ENCODE measurements around the gene EMC1. TPM values are rescaled to one million over a fixed set of nuclear protein-coding genes. Genes with fewer than 3 reads are reported as not detected.
"Not testable (repeated sequence)": the region's sequence is repeated elsewhere in the genome, so short reads cannot be mapped to it uniquely, and the experiment has no call there.

EMC1 gene
- total RNA-seq = 40.4 and 41.2 TPM in 2 replicates

- intact Hi-C loops (cut with micrococcal nuclease) = loop anchor here (1.0 to 2.0 kb wide), 4 partner anchors 41 to 401 kb away; partner anchors contain the start of genes AKR7A2, ALDH4A1, SLC66A1 and UBR4
Measured at GRCh38 chr1:19251305-19252196, at the start of gene EMC1, which contains the start of gene MRTO4. EMC1 (minus strand) TSS chr1:19251524; CDS start chr1:19251509, 15 bp downstream. MRTO4 (plus strand) TSS chr1:19251805; CDS start chr1:19251836, 31 bp downstream.

DNA sequence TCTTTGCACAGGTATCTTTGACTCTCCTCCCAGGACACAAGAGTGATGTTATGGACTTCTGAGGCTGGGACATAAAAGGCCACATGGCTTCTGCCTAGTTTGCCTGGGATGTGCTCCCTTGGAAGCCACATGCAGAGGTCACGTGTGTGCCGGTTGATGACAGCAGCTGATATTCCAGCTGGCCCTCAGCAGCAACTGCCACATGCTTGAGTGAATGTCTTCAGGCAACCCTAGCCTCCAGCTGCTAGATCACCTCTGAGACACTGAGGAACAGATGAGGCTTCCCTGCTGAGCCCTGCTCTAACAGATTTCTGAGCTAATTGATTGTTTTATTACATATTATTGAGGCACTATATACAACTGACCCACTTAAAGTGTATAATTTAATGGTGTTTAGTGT, 48.9 kb upstream of the EMC1 start:
- intact Hi-C loops (cut with micrococcal nuclease) = no loop called here

DNA sequence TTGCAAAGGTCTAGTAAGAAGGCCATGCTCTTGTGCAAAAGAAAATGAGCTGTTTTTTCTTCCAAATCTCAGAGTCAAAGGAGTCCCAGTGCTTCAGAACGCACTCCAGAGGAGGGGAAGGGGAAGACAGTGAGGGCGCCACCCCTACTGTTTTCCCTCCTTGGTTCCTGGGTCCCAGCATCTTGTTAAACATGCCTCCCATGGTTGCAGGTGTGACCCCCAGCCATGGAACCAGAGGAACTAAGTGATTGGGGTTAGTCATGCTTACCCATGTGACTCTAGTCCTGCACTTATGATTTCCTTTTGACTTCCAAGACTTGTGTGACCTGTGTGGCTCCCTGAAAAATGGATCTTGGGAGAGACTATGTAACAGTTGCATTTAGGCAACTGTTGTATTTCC, 43.3 kb upstream of the EMC1 start:
- intact Hi-C loops (cut with micrococcal nuclease) = no loop called here

- intact Hi-C loops (cut with micrococcal nuclease) = no loop called here
Measured at GRCh38 chr1:19289244-19289643, 37.9 kb upstream of the EMC1 start.

DNA sequence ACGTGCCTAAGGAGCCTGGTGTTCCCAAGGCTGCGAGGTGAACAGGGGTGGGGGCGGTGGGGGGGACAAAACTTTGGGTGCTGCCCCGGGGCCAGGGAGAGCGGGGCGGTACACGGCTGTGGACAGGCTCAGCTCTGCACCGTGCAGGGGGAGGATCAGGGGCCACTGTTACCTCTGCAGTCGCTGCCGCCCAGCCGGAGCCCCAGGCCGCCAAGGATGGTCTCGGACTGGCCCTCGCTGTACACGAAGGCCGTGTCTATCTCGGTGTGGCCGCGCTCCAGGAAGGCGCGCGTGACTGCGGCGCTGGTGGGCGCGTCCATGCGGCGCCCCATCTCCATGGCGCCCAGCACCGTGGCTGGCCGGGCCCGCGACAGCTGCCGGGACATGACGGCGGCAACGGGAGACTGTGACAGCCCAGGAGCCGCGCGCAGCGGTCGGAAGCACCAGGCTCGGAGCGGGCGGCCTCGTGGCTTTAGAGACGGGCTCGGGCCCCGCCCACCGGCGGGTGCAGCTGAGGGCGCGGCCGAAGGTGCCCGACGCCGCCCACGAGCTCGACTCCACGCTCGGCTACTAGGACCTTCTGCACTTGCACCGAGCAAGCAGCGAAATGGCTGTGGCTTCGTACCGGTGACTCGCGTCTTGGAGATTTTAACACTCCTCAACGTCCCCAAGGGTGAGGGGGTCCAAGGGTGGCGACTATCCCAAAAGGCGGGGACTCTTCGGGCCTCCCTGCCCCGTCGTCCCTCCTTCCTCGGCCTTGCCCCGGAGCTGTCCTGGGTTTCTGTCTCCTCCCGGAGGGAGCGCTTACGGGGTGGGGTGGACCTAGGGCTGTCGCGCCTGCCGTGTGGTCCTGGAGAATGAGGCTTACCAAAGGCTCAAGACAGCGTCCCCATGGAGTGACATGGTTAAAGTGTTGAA, 37.3 kb upstream of the EMC1 start, which contains the start of gene AKR7A3:
TSS of gene AKR7A3 (minus strand) at position 447 of the 918 bp plus-strand sequence. CDS start at position 386, 61 bp downstream.
- intact Hi-C loops (cut with micrococcal nuclease) = not testable (repeated sequence)

DNA sequence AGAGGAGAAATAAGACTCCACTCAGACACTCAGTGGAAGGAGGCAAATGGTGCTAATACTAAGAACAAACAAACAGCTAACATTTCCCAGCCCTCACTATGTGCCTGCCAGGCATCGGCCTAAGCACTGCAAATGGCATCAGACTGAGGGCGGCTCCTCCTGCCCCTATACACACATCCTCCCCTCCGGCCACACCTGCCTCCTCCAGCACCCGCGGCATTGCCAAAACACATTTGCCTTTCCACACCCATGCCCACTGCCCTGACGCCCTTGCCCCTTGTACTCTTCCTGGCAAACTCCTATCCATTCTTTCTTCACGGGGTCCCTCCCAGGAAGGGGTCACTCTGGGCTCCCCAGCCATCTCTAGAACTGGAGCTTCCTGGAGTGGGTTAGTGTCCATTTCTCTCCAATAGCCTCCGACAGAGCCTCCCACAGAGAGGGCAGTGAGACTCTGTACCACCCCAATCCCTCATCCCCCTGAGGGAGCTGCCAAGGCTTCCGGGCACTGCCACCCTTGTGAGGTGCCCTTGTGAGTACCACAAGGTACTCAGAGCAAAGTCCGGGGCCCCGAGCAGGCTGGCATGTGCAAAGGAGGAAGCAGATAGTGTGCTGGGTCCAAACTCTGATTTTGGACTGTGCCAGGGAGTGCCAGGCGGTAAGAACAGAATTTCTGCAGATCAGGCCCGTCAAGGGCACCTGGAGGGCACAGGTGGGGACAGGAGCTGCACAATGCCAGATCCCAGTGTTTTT, 36.3 kb upstream of the EMC1 start:
- intact Hi-C loops (cut with micrococcal nuclease) = no loop called here

DNA sequence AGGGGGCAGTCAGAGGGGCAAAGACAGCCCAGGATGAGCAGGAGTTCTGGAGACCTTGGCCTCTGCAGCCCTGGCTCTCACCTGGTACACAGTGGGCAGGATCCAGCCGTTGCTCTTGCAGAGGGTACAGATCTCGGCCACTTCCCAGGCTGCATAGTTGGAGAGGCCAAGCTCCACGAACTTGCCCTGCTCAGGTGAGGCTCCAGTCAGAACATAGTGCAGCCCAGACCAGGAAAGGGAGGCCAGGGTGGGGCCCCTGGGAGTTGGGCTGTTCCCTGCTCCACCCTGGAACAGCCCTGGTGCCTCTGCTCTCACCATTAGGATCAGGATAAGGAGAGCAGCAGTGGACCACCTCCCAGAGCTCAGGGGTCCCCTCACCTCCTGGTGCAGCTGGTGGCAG, 34.5 kb upstream of the EMC1 start:
- intact Hi-C loops (cut with micrococcal nuclease) = not testable (repeated sequence)

DNA sequence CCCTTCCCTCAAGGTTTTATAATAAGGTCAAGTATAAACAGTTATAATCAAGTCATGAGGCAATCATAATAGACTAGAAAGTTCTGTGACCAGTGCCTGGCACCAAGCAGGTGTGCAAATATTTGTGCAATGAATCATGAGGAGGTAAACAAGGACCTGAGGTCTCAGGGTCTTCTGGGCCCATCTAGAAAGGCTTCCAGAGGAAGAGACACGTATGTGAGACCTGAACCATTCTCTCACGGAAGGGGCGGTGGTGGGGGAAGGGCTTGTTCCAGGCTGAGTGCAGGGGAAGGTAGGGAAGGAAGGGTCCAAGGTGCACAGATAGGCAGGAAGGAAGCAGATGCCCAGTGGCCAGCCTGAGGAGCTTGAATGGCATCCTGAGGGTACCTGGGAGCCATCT, 34.0 kb upstream of the EMC1 start:
- intact Hi-C loops (cut with micrococcal nuclease) = not testable (repeated sequence)

DNA sequence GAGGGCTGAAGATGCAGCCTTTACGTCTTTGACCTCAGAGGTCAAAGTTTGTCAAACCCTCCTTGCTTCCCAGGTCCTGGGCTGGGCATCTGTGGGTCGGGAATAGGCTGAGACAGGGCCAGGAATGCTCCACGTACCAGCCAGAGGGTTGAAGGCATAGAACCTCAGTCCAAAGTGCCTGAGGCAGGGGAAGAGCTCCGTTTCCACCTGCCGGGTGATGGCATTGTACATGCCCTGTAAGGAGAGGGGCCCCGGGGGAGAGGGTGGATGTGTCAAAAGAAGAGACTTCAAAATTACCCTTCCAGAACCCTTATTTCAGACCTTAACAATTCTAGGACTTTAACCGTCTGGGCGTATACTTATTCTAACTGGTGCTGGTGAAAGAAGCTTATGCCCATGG, 33.6 kb upstream of the EMC1 start:
- intact Hi-C loops (cut with micrococcal nuclease) = no loop called here

DNA sequence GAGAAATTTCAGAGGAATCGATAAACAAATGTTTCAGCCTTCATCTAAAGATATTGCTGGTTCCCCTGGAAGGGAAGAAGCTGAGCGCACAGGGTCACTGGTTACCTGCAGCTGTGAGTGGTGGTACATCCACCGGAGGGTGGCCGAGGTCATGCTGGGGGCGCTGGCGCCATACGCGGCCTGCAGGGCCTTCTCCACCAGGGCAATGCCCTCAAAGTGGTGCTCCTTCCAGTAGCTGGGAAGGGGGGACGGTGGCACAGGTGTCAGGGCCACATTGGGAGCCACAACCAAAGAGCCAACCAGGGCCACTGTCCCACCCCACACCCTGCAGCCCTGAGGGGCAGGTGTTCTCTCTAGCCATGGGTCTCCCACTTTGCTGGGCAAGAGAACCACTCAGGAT, 32.6 kb upstream of the EMC1 start:
- intact Hi-C loops (cut with micrococcal nuclease) = no loop called here

DNA sequence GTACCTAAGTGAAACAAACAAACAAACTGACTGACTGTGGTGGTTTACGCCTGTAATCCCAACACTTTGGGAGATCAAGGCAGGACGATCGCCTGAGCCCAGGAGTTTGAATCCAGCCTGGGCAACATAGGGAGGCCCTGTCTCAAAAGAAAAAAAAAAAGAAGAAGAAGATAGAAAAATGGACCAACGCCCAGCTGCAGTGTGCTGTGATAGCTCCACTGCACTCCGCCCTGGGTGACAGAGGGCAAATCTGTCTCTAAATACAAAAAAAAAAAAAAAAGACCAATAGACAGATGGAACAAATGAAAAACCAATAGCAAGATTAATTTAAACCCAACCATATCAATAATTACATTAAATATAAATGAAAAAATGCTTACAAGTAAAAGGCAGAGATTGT, 23.3 kb upstream of the EMC1 start:
- intact Hi-C loops (cut with micrococcal nuclease) = no loop called here

DNA sequence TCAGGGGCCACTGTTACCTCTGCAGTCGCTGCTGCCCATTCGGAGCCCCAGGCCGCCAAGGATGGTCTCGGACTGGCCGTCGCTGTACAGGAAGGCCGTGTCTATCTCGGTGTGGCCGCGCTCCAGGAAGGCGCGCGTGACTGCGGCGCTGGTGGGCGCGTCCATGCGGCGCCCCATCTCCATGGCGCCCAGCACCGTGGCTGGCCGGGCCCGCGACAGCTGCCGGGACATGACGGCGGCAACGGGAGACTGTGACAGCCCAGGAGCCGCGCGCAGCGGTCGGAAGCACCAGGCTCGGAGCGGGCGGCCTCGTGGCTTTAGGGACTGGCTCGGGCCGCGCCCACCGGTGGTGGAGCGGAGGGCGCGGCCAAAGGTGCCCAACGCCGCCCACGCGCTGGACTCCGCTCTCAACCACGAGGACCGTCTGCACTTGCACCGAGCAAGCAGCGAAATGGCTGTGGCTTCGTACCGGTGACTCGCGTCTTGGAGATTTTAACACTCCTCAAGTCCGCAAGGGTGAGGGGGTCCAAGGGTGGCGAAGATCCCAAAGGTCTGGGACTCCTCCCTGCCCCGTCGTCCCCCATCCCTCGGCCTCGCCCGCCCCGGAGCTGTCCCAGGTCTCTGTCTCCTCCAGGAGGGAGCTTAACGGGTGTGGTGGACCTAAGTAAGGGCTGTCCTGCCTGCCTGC, 22.7 kb upstream of the EMC1 start:
- intact Hi-C loops (cut with micrococcal nuclease) = not testable (repeated sequence)

- intact Hi-C loops (cut with micrococcal nuclease) = no loop called here
Measured at GRCh38 chr1:19273106-19273843, 22.0 kb upstream of the EMC1 start.

DNA sequence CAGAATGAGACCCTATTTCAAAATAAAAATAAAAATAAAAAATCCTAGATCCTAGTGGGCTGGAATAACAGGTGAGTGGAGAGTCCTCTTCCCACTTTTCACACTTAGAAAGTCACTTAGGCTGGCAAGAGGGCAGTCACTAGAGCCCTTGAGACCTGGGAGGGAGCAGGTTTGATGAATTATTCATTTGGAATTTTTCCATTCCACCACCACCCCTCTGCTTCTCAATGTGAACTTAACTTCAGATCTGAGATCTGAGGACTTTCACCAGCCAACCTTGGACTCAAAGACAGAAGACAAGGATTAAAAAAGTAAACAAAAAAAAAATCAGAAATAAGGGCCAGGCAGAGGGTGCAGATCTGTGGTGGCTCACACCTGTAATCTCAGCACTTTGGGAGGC, 20.7 kb upstream of the EMC1 start:
- intact Hi-C loops (cut with micrococcal nuclease) = no loop called here

GRCh38 chr1:19270343-19270730, 19.0 kb upstream of the EMC1 start:
- intact Hi-C loops (cut with micrococcal nuclease) = not testable (repeated sequence)

DNA sequence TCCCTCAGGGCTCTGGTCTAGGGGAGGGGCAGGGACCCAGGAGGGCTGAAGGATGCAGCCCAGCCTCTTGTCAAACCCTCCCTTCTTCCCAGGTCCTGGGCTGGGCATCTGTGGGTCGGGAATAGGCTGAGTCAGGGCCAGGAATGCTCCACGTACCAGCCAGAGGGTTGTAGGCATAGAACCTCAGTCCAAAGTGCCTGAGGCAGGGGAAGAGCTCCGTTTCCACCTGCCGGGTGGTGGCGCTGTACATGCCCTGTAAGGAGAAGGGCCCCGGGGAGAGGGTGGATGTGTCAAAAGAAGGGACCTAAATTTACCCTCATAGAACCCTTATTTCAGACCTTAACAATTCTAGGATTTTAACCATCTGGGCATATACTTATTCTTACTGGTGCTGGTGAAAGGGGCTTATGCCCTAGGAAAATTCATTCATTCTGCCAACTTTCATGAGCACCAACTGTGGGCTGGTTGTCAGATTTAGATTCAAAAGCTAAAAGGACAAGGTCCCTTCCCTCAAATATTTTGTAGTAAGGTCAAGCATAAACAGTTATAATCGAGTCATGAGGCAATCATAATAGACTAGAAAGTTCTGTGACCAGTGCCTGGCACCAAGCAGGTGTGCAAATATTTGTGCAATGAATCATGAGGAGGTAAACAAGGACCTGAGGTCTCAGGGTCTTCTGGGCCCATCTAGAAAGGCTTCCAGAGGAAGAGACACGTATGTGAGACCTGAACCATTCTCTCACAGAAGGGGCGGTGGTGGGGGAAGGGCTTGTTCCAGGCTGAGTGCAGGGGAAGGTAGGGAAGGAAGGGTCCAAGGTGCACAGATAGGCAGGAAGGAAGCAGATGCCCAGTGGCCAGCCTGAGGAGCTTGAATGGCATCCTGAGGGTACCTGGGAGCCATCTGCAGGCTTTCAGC, 18.4 kb upstream of the EMC1 start:
- intact Hi-C loops (cut with micrococcal nuclease) = not testable (repeated sequence)

DNA sequence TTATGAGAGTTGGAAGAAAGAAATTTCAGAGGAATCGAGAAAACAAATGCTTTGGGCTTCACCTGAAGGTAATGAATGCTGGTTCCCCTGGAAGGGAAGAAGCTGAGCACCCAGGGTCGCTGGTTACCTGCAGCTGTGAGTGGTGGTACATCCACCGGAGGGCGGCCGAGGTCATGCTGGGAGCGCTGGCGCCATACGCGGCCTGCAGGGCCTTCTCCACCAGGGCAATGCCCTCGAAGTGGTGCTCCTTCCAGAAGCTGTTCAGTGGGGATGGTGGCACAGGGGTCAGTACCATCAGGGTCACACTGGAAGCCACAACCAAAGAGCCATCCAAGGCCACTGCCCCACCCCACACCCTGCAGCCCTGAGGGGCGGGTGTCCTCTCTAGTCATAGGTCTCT, 17.1 kb upstream of the EMC1 start:
- intact Hi-C loops (cut with micrococcal nuclease) = no loop called here

GRCh38 chr1:19262744-19263143, 11.4 kb upstream of the EMC1 start:
- intact Hi-C loops (cut with micrococcal nuclease) = no loop called here

DNA sequence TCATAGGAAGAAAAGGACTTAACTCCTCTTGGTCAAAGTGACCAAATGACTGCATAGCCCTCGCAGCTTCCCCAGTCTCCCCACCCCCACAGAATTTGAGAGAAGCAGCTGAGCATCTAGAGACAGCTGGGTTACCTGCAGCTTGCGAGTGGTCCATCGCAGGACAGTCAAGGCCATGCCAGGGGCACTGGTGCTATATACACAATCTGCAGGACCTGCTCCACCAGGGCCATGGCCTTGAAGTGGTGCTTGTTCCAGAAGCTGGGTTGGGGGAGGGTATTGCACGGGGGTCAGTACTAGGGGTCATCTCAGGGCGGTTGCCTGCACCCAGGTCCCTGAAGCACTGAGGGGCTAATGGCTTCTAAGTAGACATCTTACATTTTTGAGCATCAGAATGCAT, 10.7 kb upstream of the EMC1 start:
- intact Hi-C loops (cut with micrococcal nuclease) = no loop called here

All from T-helper 2 cell treated with Interferon-gamma antibody and Interleukin-4, amounts not matched to agents 100 ng/mL and 5 ng/mL, for 36 hours (primary cell).